ENCODE results near the gene MBNL2. TPM values are rescaled to one million over a fixed set of nuclear protein-coding genes. Genes with fewer than 3 reads are reported as not detected.

Gene MBNL2
- total and polyA plus RNA-seq, 2 experiments from 2014 or later: 27.4 to 97.9 TPM

DNA sequence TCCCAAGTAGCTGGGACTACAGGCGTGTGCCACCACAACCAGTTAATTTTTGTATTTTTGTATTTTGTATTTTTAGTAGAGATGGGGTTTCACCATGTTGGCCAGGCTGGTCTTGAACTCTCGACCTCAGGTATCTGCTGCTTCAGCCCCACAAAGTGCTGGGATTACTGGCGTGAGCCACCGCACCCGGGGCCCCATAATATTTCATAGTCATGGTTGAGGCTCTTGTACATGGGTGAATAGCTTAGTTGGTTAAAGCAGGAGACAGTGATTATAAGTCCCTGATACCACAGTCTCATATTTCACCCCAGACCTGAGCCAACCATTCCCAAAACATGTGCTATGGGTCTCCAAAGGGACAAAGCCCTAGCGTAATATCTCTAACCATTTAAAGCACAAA lies 26.1 kb downstream of the MBNL2 start:
- H3K4me3 ChIP-seq: no peak overlapping the region
- TF ChIP-seq, protein P1, sequence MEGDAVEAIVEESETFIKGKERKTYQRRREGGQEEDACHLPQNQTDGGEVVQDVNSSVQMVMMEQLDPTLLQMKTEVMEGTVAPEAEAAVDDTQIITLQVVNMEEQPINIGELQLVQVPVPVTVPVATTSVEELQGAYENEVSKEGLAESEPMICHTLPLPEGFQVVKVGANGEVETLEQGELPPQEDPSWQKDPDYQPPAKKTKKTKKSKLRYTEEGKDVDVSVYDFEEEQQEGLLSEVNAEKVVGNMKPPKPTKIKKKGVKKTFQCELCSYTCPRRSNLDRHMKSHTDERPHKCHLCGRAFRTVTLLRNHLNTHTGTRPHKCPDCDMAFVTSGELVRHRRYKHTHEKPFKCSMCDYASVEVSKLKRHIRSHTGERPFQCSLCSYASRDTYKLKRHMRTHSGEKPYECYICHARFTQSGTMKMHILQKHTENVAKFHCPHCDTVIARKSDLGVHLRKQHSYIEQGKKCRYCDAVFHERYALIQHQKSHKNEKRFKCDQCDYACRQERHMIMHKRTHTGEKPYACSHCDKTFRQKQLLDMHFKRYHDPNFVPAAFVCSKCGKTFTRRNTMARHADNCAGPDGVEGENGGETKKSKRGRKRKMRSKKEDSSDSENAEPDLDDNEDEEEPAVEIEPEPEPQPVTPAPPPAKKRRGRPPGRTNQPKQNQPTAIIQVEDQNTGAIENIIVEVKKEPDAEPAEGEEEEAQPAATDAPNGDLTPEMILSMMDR (IDR thresholded peaks at IDR 0.05; ENCODE audit: poor library complexity): no peak
- TF ChIP-seq EZH2 (IDR thresholded peaks at IDR 0.05; ENCODE audit: borderline replicate concordance) (no peak), EZH2phosphoT487 (IDR thresholded peaks at IDR 0.05; ENCODE audit: low read depth, severe bottlenecking, unreplicated experiment) (no peak)
- H3K36me3 ChIP-seq (replicated peaks; ENCODE audit: insufficient read depth, low read depth): no peaks in the 10 kb centered on the region
- no peaks in the 10 kb centered on the region for H3K9me3 ChIP-seq (ENCODE audit: low read depth)
- DNase-seq (ENCODE audit: low spot score): no peak
- H3K27ac ChIP-seq: peak overlapping the region; percentile 50
- WGBS (ENCODE audit: low lambda C conversion rate, missing lambda C conversion rate): 90% methylated on average over 6 of the region's 6 CpGs
- H3K4me1 ChIP-seq (ENCODE audit: insufficient read depth): peaks cover 41% of the 10 kb centered on the region
- H3K27me3 ChIP-seq: no peaks in the 10 kb centered on the region
- H3K9me2 ChIP-seq (replicated peaks; ENCODE audit: insufficient read depth): no peaks in the 10 kb centered on the region
- no peaks in the 10 kb centered on the region for H4K20me1 ChIP-seq (ENCODE audit: insufficient read depth, poor library complexity, severe bottlenecking)
- no peak overlapping the region for H3K4me2 ChIP-seq
- H2AFZ ChIP-seq: no peak overlapping the region
- H3K79me2 ChIP-seq: peaks cover 80% of the 10 kb centered on the region

DNA sequence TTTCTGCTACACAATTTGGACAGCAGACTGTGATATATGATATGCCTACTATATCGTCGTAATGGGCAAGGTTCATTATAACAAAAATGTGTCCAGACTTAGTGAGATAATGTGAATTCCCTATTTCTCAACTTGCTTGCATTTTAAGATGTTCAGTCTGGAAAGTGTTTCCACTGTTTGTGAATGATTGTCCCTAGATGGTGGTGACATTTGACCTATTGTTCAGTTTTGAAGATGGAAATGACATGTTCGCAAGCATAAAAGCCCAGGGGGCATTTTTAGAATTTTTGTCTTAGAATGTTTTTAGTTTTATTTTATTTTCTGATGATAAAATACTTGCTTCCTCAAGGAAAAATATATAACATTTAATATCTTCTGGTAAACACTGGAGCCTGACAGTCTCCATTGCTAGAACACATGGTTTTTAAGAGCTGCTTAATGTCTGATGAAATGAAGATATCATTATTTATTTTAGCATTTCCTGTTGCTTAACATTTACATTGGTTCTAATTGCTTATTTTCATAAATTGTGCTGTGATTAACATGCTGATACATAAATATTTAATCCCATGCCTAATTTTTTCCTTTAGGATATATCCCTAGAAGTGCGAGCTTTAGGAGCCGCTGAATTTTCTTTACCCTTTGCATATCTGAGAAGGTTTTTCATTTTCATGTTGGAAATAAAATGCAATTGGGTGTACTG lies 27.1 kb downstream of the MBNL2 start:
- Histone ChIP-seq H3K4me2 (peak overlapping the region; percentile 13), H3K36me3 (replicated peaks; ENCODE audit: insufficient read depth, low read depth) (no peaks in the 10 kb centered on the region), H3K4me3 (no peak overlapping the region), H4K20me1 (ENCODE audit: insufficient read depth, poor library complexity, severe bottlenecking) (no peaks in the 10 kb centered on the region), H2AFZ (no peak overlapping the region), H3K4me1 (ENCODE audit: insufficient read depth) (peaks cover 32% of the 10 kb centered on the region), H3K9me2 (replicated peaks; ENCODE audit: insufficient read depth) (no peaks in the 10 kb centered on the region), H3K79me2 (peaks cover 85% of the 10 kb centered on the region), H3K27me3 (no peaks in the 10 kb centered on the region), H3K27ac (peak overlapping the region; percentile 50), H3K9me3 (ENCODE audit: low read depth) (no peaks in the 10 kb centered on the region)
- no peak for DNase-seq (ENCODE audit: low spot score)
- 73% methylated on average over 5 of the region's 5 CpGs for WGBS (ENCODE audit: low lambda C conversion rate, missing lambda C conversion rate)
- TF ChIP-seq, protein P1 (IDR thresholded peaks at IDR 0.05; ENCODE audit: poor library complexity): no peak
- TF ChIP-seq EZH2phosphoT487 (IDR thresholded peaks at IDR 0.05; ENCODE audit: low read depth, severe bottlenecking, unreplicated experiment): no peak

DNA sequence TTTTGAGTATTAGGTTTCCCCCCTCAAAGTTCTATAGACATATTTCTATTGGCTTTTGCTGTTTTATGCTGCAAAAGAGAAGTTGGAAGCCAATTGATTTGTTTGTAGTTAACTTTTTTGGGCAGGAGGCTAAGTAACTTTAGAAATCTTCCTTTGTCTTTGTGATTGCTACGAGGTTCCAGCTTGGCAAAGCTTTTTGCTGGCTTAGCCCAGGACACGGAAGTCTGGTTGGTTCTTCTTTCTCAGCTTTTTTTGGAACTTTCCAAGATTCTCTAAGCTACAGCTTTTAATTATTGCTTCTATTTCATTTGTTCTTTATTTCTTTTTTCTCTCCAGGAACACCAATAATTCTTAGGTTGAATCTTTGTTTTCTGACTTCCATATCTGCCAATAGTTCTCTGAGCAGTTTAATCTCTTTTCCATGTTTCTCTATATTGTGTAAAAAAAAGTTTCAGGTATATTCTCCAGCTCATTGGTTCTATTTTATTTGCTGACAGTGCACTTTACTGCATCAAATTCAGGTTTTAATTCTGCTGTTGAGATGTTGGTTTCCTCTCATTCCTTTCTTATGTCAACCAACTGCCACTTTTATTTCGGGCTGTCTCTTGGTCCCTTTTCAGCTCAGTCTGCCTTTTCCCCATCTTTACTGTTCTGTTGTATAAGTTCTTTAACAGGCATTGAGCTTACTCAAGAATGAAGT lies 27.8 kb downstream of the MBNL2 start:
- H3K36me3 ChIP-seq (replicated peaks; ENCODE audit: insufficient read depth, low read depth): no peaks in the 10 kb centered on the region
- no peaks in the 10 kb centered on the region for H4K20me1 ChIP-seq (ENCODE audit: insufficient read depth, poor library complexity, severe bottlenecking)
- H3K4me3 ChIP-seq: no peak overlapping the region
- H2AFZ ChIP-seq: no peak overlapping the region
- WGBS (ENCODE audit: low lambda C conversion rate, missing lambda C conversion rate): 78% methylated on average over 3 of the region's 3 CpGs
- H3K79me2 ChIP-seq: peaks cover 92% of the 10 kb centered on the region
- no peaks in the 10 kb centered on the region for H3K9me3 ChIP-seq (ENCODE audit: low read depth)
- TF ChIP-seq, protein P1 (IDR thresholded peaks at IDR 0.05; ENCODE audit: poor library complexity): no peak
- no peak for TF ChIP-seq EZH2phosphoT487 (IDR thresholded peaks at IDR 0.05; ENCODE audit: low read depth, severe bottlenecking, unreplicated experiment)
- no peak for TF ChIP-seq EZH2 (IDR thresholded peaks at IDR 0.05; ENCODE audit: borderline replicate concordance)
- H3K9me2 ChIP-seq (replicated peaks; ENCODE audit: insufficient read depth): no peaks in the 10 kb centered on the region
- H3K4me2 ChIP-seq: peak overlapping the region; percentile 13
- DNase-seq (ENCODE audit: low spot score): no peak
- H3K27ac ChIP-seq: peak overlapping the region; percentile 50
- H3K27me3 ChIP-seq: no peaks in the 10 kb centered on the region
- peaks cover 31% of the 10 kb centered on the region for H3K4me1 ChIP-seq (ENCODE audit: insufficient read depth)
